Stimulated activated CD4-positive, alpha-beta T cell treated with anti-CD3 and anti-CD28 coated beads, Interleukin-12 subunit alpha, Interleukin-12 subunit beta, amount 100 ng/mL, for 24 hours (primary cell): ENCODE measurements around the gene ITGA5.

Experiments used
- DNase-seq, 2 experiments: peaks; one replicate each; pipeline ENCODE4 v3.0.0-alpha.2; 2020; ENCODE audit warnings: low read depth in 2 of 2

The ITGA5 gene

DNA sequence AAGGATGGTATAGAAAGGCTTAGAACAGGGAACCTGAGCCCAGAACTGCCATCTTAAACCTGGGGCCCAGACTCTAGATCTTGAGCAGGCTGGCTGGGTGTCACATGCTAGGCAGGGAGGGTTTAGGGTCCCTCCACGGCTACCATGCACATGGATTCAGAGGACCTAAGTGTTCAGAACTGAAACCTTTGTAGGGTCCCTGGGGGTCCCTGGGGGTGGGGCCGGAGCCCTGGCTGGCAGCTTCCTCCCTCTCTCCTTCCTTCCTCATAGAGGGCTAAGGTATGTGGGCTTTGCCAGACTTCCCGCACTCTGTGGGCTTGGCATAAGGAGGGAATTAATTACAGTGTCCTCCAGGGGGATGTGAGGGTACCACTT lies 29.9 kb downstream of the ITGA5 start:
- DNase-seq, result no peak

DNA sequence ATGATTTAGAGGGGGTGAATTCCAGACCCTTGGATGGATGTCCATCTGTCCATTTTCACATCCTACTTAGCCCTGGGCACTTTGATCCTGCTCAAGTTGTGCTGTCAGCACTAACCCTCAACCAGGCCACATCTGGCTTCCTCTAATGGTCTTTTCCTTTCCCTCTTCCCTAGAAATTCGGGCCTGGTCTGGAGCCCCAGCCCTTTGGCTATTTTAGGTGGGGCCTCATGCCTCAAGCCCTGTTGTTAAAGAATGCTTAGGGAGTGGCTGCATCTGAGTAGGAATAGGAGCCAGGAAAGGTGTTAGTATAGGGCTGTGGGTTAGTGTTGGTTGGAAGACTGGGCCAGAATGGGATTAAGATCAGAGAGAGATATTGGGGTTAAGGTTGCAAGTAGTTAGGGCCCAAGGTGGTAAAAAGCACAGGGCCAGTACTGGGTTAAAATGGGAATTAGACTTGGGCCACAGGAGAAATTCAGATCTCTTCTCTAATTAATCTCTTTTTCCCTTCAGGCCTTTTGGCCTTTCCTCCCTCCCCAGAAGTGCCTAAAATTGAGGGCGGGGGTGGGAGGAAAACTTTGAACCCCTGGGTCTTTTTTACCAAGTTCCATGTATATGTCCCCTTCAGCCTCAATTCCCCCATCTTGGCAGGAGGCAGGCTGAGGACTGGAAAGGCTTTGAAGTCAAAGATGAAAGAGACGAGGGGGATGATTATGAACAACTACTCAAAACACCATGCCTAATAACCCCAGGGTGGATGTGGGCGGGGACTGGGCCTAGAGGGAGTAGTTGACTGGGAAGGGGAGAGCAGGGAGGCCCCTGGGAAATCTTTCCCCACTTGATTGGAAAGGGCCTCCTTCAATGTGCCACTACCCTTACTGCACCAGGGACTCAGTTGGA lies 30.6 kb downstream of the ITGA5 start:
- no peak for DNase-seq

DNA sequence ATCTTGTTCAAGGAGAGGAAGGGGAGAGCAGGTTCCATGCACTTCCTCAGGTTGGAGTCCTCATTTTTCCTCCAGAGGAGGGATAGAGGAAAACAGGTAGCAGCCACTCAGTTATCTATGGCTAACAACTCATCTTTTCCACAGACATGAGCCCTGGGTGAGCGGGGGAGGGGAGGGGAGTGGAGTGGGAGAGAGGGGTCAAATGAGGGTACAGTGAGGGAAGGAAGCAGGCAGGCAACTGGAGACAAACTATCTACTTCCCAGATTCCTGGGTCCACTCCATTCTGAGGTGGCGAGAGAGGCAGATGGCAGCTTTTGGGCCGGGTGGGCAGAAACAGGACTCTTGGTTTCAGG lies 32.0 kb downstream of the ITGA5 start:
- DNase-seq, result no peak

DNA sequence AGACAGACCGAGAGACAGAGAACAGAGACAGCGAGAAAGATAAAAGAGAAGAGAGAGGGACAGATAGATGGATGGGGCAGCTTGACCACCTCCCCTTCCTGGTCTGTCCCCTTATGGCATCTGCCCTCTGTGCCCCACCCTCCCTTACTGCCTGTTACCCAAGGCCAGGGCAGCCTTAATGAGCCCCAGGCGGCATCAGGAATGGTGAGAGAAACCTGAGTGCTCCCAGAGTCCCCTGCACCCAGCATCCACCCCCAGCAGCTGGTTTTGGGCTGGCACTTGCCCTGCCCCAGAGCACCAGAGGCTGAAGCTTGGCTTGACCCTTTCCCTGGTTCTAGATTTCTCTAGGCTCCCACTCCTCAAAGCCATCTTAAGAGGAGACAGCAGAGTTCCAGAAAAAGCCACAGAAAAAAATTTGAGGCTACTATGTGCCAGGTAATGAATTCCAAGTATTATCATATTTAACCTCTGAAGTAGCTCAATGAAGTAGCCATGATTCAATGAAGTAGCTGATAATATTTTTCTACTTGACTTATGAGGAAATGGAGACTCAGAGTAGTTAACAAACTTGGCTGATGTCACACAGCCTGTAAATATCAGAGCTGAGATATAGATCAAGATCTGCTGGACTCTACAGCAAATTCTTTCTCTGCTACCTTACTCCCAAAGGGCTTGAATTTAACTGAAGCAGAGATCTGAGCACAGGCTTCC lies 32.5 kb downstream of the ITGA5 start:
- no peak for DNase-seq

DNA sequence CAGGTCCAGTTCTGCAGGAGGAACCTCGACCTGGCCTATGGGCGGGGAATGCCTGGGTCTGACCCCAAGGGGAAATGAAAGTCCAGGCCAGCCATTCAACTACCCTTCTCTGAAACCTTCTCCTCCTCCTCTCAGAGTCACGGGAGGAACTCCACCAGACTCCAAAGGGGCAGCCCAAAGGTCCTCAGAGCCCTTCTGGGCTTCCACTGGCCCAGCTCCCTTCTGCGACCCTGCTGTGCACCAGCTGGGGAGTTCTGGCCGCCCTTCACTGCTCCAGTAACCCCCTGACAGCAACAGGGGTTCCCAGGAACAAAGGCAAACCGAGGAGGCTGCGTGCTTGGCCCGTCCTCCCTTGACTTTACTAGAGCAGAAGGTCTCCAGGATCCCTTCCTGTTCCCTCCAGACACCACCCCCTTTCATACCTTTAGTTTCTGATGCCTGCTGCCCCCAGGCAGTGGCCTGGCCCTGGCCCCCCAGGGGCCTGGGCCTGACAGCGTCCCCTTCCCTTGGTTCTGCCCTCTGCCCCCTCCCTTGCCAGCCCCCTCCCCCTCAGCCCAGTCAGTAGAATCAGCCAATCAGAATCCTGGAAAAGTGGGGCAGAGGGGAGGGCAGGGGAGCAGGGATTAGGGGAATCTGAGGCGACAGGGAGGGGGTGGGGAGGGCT lies 33.7 kb downstream of the ITGA5 start:
- DNase-seq, result no peak

- no peak for DNase-seq
Observed at GRCh38 chr12:54384591-54385041, 34.5 kb downstream of the ITGA5 start, which contains the start of gene ZNF385A. TSS of gene ZNF385A (minus strand) at chr12:54384733. CDS start at chr12:54384514, 219 bp downstream.

GRCh38 chr12:54383041-54383609 lies 35.9 kb downstream of the ITGA5 start:
- DNase-seq, result no peak

DNA sequence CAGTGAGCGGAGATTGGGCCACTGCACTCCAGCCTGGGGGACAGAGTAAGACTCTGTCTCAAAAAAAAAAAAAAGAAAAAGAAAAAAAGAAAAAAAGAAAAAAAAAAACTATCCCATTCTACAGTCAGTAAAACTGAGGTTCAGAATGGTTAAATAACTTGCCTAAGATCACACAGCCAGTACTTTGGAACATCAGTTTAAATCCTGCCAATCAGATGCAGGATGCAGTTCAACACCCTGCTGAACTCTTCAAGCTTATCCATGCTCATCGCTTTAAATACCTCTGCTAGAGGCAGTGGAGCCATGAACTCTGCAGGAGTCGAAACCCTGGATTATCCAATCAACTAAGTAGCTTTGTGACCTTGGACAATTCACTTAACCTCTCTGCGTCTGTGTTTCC lies 37.9 kb downstream of the ITGA5 start:
- no peak for DNase-seq

DNA sequence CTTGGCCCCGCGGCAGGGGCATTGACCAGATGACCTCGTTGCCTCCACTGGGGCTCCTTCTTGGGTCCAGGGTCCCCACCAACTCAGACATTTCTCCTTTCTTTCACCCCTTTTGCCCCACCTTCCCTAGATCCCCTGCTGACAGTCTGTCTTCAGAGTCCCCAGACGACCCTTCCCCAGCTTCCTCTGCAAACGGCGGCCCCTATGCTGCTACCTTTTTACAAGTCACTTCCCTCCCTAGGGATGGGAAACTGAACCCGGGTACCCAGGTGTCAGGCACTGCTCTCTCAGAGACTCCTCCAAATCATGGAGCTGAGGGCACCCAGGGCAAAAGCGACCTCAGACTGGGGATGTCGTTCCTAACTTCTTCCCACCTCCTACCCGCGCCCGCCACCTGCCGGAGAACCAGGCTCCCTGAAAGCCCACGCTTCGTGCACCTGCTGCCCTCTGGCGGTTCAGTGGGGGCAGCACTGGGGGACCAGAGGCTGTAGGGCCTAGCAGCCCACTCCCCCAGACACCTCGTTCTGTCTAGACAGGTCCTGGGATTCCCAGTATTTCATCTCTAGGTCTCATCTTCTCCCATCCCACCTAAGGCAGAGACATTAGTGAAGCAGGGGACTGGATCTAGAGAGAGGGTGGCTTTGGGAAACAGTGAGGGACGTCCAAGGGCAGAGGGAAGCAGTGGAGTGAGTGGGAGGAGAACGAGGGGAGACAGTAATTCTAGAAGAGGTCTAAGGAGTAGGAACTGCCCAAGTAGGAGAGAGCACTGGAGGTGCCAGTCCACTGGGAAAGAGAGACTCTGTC lies 39.5 kb downstream of the ITGA5 start:
- DNase-seq, result peak; percentile 77 to 90

GRCh38 chr12:54378796-54379397 lies 40.2 kb downstream of the ITGA5 start:
- DNase-seq, result no peak

DNA sequence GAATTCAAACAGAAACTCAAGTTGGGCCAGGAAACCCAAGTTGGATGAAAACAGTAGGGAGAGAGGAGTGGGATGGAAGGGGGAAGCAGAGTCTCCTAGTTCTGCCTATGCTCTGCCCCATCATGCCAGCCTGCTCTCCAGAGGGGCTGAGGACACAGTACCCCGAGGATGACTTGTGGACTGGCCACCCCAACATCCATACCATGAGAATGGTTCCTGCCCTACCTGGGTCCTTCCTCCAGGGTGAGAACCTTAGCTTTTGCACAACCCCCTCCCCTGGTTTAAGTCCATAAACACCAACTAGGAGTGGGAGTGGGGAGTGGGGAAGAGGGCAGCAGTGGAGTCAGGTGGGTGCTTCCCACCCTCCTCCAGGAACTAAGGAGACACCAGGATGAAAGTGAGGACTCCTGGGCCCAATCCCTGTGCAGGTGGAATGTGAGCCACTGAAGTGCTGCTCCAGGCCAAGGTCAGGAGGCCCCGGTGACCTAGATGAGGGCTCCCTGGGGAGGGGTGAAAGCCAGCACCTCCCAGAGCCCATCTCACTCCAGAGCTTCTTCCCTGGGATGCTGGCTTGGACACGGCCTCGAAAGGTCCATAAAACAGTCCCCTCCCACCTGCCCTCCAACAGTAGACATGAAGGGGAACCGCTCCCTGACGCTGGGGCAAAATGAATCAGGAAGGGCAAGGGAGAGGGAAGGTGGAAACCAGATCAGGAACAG lies 41.1 kb downstream of the ITGA5 start:
- no peak for DNase-seq

DNA sequence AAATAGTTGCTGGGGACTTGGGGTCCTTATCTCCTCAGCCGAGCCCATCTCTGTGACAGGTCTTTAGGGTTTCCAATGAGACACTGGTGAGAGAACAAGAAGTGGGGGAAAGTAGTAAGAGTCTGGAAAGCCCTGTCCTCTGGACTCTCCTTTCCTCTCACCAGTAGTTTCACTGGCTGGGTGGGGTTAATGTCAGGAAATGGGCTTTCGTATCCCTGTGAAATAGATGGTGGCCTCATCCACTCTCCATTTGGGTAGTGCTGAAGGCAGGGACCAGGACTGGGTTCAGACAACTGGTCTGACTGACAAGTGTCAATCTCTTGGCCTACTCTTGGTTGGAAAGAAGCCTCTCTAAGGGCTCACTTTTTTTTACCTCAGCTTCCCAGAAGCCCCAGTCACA lies 42.1 kb downstream of the ITGA5 start:
- DNase-seq, result no peak

DNA sequence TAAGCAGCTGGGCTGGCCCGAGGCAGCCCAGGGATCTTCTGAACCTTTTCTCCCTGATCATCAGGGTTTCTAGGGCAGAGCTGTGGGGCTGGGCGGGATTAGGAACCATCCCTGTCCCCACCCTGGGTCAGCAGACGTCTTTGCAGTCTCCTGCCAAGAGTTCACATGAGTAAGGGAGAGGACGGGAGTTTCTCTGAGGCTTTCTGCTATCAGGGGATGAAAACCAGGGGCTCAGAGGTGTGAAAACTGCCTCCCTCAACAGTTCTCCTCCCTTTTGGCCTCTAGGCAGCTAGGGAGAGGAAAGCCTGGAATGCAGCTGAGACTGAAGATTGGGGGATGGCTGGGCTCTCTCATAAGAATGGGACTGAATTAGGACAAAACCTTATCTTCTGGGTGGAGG lies 42.5 kb downstream of the ITGA5 start:
- no peak for DNase-seq

DNA sequence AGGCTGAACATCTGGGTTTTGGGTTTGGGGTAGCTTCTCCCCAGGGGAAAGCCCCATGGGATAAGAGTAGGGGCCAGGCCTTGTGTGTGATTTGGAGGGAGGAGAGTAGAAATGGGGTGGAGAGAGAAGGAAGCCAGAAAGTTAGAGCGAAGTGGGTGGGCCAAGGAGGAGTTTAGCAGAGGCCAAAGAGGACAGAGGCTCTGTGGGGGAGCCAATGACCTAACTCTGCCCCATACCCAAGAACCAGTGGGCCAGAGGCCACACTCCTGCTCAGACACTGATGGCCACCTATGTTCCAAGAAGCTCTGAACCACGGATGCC lies 43.8 kb downstream of the ITGA5 start:
- no peak for DNase-seq

DNA sequence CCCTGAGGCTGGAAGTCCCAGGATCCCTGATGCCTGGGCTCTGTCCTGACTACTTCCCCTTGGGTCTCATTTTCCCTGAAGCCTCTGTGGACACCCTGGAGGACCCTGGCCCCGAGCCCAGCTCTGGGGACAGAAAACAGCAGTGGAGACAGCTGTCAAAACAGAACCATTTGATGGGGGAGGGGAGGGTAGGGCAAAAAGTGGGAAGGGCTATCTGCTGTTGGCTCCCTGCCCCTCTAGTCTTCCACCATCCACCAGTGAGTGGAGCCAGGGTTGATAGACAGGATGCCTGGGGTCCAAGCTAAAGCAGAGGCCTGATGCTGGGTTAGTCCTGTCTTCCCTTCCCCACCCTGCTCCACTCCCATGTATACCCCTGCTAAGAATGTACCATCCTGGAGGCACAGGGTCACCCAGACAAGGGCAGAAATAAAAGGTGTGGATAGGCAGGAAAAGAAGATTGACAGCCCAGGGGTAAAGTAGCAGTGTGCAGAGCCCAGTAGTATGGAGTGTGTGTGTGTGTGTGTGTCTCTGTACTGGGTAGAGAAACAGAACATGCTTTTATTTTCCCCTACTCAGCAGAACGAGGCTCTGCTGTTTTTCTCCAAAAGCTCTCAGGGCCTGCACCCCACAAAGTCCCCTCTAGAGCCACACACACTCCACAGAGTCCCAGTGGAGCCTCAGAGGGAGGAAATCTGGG lies 44.4 kb downstream of the ITGA5 start:
- DNase-seq, result no peak

- no peak for DNase-seq
Observed at GRCh38 chr12:54373649-54374561, 45.2 kb downstream of the ITGA5 start.

DNA sequence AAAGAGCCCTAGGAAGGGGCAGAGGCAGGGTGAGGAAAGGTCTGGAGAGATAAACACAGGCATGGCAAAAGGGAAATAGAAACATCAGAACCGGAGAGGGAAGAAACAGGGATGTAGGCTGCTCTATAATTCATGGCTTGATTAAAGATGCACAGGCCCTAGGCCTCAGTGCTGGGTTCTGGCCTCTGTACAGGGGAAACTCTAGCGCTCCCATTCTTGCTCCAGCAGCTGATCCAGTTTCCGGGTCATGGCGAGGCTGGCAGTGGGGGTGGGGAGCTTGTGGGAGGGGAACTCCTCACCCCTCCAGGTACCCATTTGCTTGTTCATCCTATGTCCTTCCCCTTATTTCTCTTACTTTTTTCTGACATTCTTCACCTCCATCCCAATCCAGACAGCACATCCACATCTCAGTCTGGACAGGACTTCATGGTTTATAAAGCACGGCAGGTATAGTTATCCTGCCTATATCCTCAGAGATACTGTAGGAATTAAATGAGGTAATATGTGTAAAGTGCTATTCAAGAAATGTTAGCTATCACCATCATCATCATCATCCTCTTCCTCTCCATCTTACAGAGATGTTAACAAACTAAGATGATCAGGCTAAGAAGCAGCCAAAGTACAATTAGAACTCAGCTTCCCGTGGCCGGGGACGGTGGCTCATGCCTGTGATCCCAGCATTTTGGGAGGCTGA lies 46.8 kb downstream of the ITGA5 start:
- DNase-seq, result no peak
